Activated CD8-positive, alpha-beta T cell treated with anti-CD3 and anti-CD28 coated beads for 36 hours (primary cell): ENCODE measurements around the gene CDC20. TPM values are rescaled to one million over a fixed set of nuclear protein-coding genes. Genes with fewer than 3 reads are reported as not detected.

Source experiments
- ATAC-seq: fragments of 200-7000 bp; cut with Tn5 transposase; one replicate; pipeline ENCODE4 v1.10.0; 2021; ENCODE audit warnings: mild to moderate bottlenecking, moderate library complexity
- CTCF ChIA-PET: fragments of 350-600 bp; sonication (Branson Sonifier 250); formaldehyde crosslinking; loops from one replicate; lab custom pipeline; 2021; ENCODE audit warnings: antibody characterized with exemption; lab: Charles Lee
- POLR2A ChIA-PET: fragments of 350-600 bp; sonication (Branson Sonifier 250); formaldehyde crosslinking; loops from one replicate; lab custom pipeline; 2021; ENCODE audit warnings: antibody characterized with exemption; lab: Charles Lee
- DNase-seq: peaks from one replicate; pipeline ENCODE4 v3.0.0-alpha.2; 2020
- H3K27ac Mint-ChIP-seq: one replicate; pipeline ENCODE4 v1.8.0; 2021; ENCODE audit warnings: mild to moderate bottlenecking, mixed read lengths
- H3K27me3 Mint-ChIP-seq: one replicate; pipeline ENCODE4 v1.8.0; 2021; ENCODE audit warnings: mixed read lengths
- H3K36me3 Mint-ChIP-seq: one replicate; pipeline ENCODE4 v1.8.0; 2021; ENCODE audit warnings: low read depth, mixed read lengths
- H3K4me1 Mint-ChIP-seq: one replicate; pipeline ENCODE4 v1.8.0; 2021; ENCODE audit warnings: low read depth, mixed read lengths
- H3K4me3 Mint-ChIP-seq: one replicate; pipeline ENCODE4 v1.8.0; 2021; ENCODE audit warnings: mild to moderate bottlenecking, moderate library complexity, mixed read lengths
- H3K9me3 Mint-ChIP-seq: one replicate; pipeline ENCODE4 v1.8.0; 2021; ENCODE audit warnings: mixed read lengths
- intact Hi-C: fragments of 100-400 bp; cut with micrococcal nuclease; formaldehyde crosslinking; loops from one replicate; pipeline ENCODE4 v1.10.0; 2022
- total RNA-seq, 2 experiments: library from RNA; stranded (reverse); gene quantifications; one replicate each; pipeline ENCODE4 v1.2.3, GENCODE V29; 2021
- TF ChIP-seq, protein P1 (sequence below): fragments of 200-600 bp; IDR thresholded peaks from one replicate; pipeline ENCODE4 v1.8.0; 2022; ENCODE audit warnings: antibody characterized with exemption, mild to moderate bottlenecking

The CDC20 gene
- total RNA-seq, 2 experiments from 2014 or later = 160 to 167 TPM

- H3K9me3 Mint-ChIP-seq = no peaks in the 10 kb centered on the region
- DNase-seq = no peak
- H3K4me3 Mint-ChIP-seq = no peak overlapping the region
- no peaks in the 10 kb centered on the region for H3K36me3 Mint-ChIP-seq
- H3K4me1 Mint-ChIP-seq = no peaks in the 10 kb centered on the region
- H3K27ac Mint-ChIP-seq = no peak overlapping the region
- ChIA-PET CTCF (no interaction called here), POLR2A (no interaction called here)
- H3K27me3 Mint-ChIP-seq = no peaks in the 10 kb centered on the region
- TF ChIP-seq, protein P1, sequence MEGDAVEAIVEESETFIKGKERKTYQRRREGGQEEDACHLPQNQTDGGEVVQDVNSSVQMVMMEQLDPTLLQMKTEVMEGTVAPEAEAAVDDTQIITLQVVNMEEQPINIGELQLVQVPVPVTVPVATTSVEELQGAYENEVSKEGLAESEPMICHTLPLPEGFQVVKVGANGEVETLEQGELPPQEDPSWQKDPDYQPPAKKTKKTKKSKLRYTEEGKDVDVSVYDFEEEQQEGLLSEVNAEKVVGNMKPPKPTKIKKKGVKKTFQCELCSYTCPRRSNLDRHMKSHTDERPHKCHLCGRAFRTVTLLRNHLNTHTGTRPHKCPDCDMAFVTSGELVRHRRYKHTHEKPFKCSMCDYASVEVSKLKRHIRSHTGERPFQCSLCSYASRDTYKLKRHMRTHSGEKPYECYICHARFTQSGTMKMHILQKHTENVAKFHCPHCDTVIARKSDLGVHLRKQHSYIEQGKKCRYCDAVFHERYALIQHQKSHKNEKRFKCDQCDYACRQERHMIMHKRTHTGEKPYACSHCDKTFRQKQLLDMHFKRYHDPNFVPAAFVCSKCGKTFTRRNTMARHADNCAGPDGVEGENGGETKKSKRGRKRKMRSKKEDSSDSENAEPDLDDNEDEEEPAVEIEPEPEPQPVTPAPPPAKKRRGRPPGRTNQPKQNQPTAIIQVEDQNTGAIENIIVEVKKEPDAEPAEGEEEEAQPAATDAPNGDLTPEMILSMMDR = no peak
- ATAC-seq = no peak
- intact Hi-C loops = no loop called here
Observed at GRCh38 chr1:43338001-43338400, 20.8 kb upstream of the CDC20 start.

DNA sequence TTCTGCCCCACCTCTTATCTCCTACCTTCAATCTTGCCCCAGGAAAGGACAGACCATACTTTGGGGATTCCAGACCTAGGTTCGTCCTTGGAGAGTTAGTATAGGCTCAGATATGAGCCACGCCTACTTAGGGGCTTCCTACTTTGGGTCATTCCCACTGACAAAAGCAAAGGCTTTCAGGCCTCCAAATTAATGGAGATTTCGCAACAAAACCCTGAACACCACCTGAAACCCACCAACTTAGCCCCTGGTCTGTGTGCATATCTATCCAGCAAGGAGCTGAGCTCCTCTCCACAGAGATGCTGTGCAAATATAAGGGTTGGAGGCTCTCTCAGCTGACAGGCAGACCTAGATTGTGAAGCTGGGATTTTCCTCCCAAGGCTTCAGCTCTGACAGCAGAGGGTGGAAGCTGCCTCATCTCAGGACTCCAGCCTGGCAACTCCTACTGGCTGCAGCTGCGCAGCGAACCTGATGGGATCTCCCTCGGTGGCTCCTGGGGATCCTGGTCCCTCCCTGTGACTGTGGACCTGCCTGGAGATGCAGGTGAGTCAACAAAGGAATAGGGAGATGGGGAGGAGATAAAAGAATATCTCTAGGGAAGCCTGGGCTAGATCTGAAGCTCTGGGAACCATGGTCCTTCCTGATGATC lies 19.1 kb upstream of the CDC20 start:
- TF ChIP-seq, protein P1 = no peak
- intact Hi-C loops = no loop called here
- H3K36me3 Mint-ChIP-seq = no peaks in the 10 kb centered on the region
- no peak overlapping the region for H3K4me3 Mint-ChIP-seq
- no peaks in the 10 kb centered on the region for H3K4me1 Mint-ChIP-seq
- no peak overlapping the region for H3K27ac Mint-ChIP-seq
- DNase-seq (no peak), ATAC-seq (no peak)
- H3K27me3 Mint-ChIP-seq = no peaks in the 10 kb centered on the region
- no peaks in the 10 kb centered on the region for H3K9me3 Mint-ChIP-seq
- POLR2A ChIA-PET = no interaction called here
- CTCF ChIA-PET = no interaction called here

- intact Hi-C loops = no loop called here
- Mint-ChIP-seq H3K27ac (no peak overlapping the region), H3K27me3 (no peaks in the 10 kb centered on the region), H3K4me1 (peaks cover 2% of the 10 kb centered on the region), H3K36me3 (no peaks in the 10 kb centered on the region), H3K9me3 (no peaks in the 10 kb centered on the region), H3K4me3 (no peak overlapping the region)
- no peak for DNase-seq
- TF ChIP-seq, protein P1 = no peak
- CTCF ChIA-PET = no interaction called here
- no peak for ATAC-seq
- POLR2A ChIA-PET = no interaction called here
Observed at GRCh38 chr1:43340559-43340958, 18.2 kb upstream of the CDC20 start.

DNA sequence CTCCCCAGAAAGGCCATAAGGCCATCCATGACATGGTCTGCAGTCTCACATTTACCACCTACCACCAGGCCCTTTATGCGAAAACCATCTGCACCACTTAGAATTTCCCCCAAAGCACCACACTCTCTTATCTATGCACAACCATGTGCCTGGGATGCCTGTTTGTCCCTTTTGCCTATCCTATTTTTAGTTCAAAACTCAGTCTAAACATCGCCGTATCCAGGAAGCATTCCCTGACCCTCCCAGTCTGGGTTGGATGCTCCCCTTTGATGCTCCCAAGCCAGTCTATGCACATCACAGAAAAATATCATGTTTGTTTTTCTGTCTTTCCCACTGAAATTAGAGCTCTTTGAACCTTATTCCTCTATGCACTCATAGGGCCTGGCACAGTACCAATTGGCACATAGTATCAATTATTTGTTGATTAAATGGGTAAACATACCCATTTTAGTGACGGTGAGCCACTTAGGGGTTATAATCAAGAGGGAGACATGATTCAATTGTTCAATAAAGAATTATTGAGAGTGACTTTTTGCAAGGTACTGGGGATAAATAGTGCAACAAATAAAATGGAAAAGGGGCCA lies 14.4 kb upstream of the CDC20 start:
- TF ChIP-seq, protein P1 = no peak
- DNase-seq (no peak), ATAC-seq (no peak)
- H3K4me3 Mint-ChIP-seq = no peak overlapping the region
- peaks cover 5% of the 10 kb centered on the region for H3K4me1 Mint-ChIP-seq
- ChIA-PET CTCF (interaction anchor here (1.3 kb wide), 1 partner anchor 117 kb away, joined by 3 read pairs; no protein-coding TSS in a partner anchor), POLR2A (no interaction called here)
- H3K36me3 Mint-ChIP-seq = no peaks in the 10 kb centered on the region
- H3K27ac Mint-ChIP-seq = no peak overlapping the region
- H3K9me3 Mint-ChIP-seq = no peaks in the 10 kb centered on the region
- no peaks in the 10 kb centered on the region for H3K27me3 Mint-ChIP-seq
- intact Hi-C loops = no loop called here

DNA sequence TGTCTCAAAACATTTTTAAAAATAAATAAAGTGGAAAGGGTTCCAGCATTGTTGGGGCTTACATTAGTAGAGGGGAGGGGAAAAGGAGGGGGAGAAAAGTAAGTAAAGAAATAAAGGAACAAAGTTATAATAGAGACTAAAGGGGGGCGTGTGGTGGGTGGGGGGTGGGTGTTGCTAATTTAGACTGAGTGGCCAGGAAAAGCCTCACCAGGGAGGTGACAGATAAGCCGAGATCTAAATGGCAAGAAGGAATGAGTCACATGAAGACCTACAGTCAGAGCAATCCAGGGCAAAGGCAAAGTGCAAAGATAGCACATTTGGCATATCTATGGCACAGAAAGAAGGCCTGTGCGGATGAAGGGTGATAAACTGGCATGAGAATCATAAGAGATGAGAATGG lies 13.7 kb upstream of the CDC20 start:
- Mint-ChIP-seq H3K4me1 (peaks cover 12% of the 10 kb centered on the region), H3K4me3 (no peak overlapping the region), H3K27ac (peak overlapping the region; percentile 12), H3K9me3 (no peaks in the 10 kb centered on the region), H3K27me3 (no peaks in the 10 kb centered on the region), H3K36me3 (no peaks in the 10 kb centered on the region)
- TF ChIP-seq, protein P1 = no peak
- ChIA-PET POLR2A (no interaction called here), CTCF (interaction anchor here (1.1 to 1.3 kb wide), 2 partner anchors 11 to 118 kb away, joined by 3 read pairs; no protein-coding TSS in a partner anchor)
- DNase-seq (no peak), ATAC-seq (peak; percentile 21)
- intact Hi-C loops = no loop called here
